ENCODE measurements around the gene DENND4B. TPM values are rescaled to one million over a fixed set of nuclear protein-coding genes. Genes with fewer than 3 reads are reported as not detected.

Gene DENND4B
- polyA plus RNA-seq, 4 donors = 26.0 to 57.5 (median 34.1) TPM

DNA sequence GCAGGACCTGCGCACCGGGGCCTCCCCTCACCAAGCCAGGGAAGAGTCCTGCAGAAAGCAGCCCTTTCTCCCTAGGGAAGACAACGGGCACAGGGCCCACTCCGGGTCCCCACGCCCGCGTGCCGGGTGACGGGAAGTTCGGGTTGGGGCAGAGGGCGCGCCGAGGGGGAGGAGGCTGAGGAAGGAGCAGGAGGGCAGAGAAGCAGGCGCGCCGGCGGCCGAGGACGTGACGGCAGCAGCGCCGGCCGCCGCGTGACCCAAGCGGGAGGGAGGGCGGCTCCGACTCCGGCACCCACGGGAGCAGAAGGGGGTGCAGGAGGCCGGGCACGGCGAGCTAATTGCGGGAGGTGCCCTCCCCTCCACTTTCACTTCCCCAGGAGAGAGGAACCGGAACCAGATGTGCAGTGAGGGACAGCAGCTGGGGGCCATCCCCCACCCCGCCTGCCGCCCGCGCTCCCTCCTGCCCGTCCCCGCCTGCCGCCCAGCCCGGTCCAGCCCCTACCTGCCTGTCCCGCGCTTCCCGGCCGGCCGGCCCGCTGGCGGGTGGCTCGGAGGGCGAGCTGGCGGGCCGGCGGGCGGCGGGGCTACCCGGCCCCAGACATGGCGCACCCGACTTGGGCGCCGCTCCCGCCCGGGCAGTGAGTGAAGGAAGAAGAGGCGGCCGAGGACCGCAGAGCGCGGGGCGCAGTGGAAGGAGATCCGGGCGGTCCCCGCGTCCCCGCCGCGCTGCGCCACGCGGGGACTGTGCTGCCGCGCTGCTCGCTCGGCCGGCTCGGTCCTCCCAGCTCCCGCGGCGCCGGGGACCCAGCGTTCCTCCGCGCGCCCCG lies 510 bp downstream of the DENND4B start:
- DNase-seq (ENCODE audit: low read depth in 4 of 4, low spot score in 3 of 4) = no peak

DNA sequence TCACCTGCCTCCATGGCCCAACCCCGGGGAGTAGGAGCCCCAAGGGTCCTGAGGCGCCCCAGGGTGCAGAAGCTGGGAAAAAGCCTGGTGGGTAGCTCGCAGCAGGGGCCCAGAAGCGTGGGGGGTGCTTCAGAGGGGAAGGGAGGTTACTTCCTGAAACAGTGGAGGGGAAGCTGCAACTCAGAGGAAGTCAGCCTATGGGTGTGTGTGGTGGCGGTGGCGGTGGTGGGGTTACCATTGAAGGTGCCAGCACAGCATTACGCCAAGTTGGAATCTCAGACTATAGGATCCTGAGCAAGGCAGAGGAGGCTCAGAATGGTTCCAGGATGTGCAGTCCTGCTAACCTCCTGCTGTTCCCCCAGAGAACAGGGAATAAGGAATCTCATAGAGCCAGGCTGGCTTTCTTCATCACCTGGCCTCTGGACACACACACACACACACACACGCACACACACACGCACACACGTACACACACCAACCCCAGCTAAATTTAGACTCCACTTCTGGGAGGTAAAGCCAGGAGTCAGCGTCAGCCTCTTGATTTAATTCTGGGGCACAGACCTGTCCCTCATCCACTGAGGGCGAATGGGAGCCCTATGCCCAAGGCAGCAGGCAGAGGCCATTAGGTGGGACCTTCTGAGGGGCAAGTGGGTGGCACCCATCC lies 1.3 kb downstream of the DENND4B start:
- DNase-seq (ENCODE audit: low read depth in 4 of 4, low spot score in 3 of 4) = no peak

DNA sequence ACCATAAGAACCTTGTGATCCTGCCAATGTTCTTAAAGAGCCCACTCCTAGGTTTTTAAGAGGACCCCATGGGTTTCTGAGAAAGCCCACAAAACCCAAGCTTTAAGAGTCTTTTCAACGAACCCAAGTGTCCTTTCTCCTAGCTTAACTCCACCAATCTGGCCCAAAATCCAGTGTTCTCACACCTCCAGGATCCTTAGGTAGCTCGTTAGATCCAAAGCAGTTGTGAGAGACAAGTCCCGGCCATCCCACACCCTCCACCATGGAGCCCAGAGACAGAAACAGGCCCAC lies 1.7 kb downstream of the DENND4B start:
- no peak for DNase-seq (ENCODE audit: low read depth in 4 of 4, low spot score in 3 of 4)

DNA sequence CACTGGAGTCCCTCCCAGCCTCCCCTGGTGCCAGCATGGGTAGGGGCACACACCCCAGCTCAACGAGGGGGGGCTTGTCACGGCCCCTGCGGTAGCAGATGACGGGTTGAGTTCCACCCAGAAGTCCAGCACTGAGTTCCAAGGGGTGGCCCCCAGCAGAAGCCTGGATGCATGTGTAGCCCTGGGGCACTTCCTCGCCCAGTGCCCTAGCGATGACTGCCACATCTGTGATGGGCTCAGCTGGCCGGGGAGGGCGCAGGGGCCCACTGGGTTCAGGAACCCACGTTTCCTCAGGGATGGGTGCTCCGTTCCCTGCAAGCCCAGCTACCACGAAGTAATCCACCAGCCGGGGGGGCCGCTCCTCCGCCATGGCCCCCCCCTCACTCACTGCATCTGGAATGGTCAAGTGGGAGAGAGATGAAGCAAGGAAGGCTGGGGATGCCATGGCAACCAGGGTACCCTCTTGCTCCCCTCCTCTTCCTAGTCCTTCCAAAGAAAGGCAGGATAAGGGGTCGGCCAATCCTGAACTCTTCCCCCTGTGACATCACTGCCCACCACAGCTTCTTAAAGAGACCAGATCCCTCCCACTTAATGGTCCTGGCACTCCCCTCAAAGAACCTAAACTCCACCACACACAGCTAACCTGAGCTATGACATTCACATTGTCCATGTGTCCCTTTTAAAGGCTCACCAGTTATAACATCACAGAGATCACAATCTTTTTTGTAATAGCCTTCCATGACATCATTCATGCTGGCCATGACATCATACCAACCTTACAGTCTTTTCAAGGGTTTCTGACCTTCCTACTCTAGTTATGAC lies 2.3 kb downstream of the DENND4B start:
- DNase-seq (ENCODE audit: low read depth in 4 of 4, low spot score in 3 of 4) = no peak

GRCh38 chr1:153942766-153943549 lies 3.6 kb downstream of the DENND4B start:
- DNase-seq (ENCODE audit: low read depth in 4 of 4, low spot score in 3 of 4) = no peak

- no peak for DNase-seq (ENCODE audit: low read depth in 4 of 4, low spot score in 3 of 4)
These were observed 4.4 kb downstream of the DENND4B start for GRCh38 chr1:153941826-153942725.

DNA sequence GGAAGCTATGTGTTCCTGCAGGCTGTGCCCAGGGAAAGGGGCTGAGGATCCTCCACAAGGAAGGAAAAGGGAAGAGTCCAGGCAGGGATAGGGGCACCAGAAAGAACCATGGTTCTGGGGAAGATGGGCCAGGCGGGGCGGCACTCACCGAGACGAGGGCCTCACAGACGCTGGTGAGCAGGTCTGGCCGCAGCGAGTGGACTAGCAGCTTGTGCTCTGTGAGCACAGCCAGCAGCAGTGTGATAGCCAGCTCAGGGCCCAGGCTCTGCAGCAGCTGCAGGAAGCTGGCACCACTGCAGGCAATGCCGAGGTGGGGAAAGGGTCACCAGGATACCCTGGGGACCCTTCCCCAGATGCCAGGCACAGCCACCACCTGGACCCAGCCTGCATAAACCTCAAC lies 5.8 kb downstream of the DENND4B start:
- no peak for DNase-seq (ENCODE audit: low read depth in 4 of 4, low spot score in 3 of 4)

DNA sequence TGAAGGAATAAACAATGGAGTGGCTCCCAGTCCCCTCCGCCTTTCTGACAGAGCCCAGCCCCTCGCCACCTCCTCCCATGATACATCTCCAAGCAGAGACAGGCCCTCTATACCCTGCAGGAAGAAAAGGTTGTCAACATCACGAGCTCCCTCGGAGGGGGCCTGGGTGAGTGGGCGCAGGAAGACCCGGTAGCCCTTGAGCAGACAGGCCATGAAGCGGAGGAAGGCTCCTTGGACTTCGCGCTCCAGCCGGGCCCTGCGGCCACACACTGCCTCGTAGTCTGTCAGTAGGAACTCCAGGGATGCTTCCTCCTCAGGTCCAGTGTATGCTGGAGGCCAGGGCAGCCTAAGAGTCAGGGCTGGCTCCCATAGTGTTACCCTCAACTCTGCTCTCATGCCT lies 7.0 kb downstream of the DENND4B start:
- no peak for DNase-seq (ENCODE audit: low read depth in 4 of 4, low spot score in 3 of 4)

GRCh38 chr1:153938996-153939395 lies 7.5 kb downstream of the DENND4B start:
- no peak for DNase-seq (ENCODE audit: low read depth in 4 of 4, low spot score in 3 of 4)

DNA sequence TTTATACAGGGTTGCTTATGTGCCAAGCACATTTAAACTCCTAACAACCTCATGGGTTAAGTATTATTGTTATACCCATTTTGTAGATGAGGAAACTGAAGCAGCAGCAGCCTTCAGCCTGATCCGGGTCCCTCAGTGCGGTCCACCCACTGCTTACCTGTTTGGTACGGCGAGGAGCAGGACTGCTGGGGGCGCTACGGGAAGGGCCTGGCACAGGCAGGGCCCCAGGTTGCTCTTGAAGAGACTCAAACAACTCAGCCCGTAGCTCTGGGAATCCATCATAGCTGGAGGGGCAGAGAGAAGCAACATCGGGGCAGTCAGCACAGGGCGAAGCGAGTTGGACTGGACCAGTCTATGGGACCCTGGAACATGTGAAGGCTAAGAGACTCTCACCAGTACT lies 9.2 kb downstream of the DENND4B start:
- no peak for DNase-seq (ENCODE audit: low read depth in 4 of 4, low spot score in 3 of 4)

- DNase-seq (ENCODE audit: low read depth in 4 of 4, low spot score in 3 of 4) = no peak
These were observed 10.3 kb downstream of the DENND4B start for GRCh38 chr1:153936011-153936802.

- DNase-seq (ENCODE audit: low read depth in 4 of 4, low spot score in 3 of 4) = no peak
These were observed 11.8 kb downstream of the DENND4B start for GRCh38 chr1:153934746-153935145.

DNA sequence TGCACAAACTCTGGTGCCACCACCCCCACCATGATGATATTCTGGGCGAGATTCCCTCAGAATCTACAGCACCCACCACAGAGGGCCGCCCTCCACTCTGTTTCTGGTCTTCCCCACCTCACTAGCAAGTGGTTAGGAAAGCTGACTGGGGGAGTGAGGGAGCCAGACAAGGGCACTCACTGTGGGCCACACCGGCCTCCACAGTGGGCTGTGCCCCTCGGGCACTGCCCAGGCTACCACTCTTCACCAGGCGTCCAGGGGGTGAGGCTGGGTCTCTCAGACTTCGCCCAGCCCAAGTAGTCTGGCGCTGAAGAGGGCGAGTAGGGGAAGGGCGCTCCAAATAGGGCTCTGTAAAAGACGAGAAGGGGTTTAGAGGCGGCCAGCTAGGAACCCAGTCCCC lies 12.6 kb downstream of the DENND4B start:
- no peak for DNase-seq (ENCODE audit: low read depth in 4 of 4, low spot score in 3 of 4)

DNA sequence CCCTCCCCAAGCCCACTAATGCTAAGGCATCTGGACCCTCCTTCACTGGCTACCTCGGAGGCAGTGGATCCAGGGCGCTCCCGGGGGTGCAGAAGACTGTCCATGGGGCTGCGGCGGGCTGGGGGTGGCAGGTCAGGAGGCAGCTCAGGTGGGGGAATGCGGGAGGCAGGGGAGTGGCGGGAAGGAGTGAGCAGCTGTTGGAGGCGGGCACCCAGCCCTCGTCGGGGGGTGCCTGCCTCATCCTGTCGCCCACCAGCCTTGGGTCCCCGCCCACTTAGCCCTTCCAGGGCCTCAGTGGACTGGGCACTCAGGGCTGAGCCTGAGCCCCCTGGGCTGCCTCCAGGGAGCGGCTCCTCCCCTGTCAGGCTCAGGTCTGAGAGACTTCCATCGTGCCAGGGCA lies 13.1 kb downstream of the DENND4B start:
- DNase-seq (ENCODE audit: low read depth in 4 of 4, low spot score in 3 of 4) = no peak

GRCh38 chr1:153932156-153933131 lies 14.1 kb downstream of the DENND4B start:
- no peak for DNase-seq (ENCODE audit: low read depth in 4 of 4, low spot score in 3 of 4)

GRCh38 chr1:153929981-153930948 lies 16.3 kb downstream of the DENND4B start:
- DNase-seq (ENCODE audit: low read depth in 4 of 4, low spot score in 3 of 4) = no peak

DNA sequence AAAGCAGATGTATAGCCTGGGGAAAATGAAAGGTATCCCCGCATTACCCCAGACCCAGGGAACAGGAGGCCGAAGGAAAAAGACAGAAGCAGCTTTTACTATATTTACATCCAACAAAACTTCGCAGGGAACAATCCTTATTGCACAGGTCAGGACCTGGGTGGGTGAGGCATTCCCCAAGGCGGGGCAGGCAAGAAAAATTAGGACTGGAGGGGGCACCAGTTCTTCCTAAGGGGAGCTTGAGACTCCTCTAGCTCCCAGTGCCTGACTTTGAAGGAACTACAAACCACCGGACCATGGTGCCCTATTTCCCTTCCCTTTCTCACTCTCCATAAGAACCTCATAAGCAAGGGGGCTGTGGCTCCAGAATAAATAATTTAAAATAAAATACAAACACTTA lies 17.1 kb downstream of the DENND4B start:
- no peak for DNase-seq (ENCODE audit: low read depth in 4 of 4, low spot score in 3 of 4)
